Osteoblast (primary cell): ENCODE measurements around the gene PTX3. TPM values are rescaled to one million over a fixed set of nuclear protein-coding genes. Genes with fewer than 3 reads are reported as not detected.

Experiments used
- DNase-seq: peaks from one replicate; pipeline ENCODE4 v3.0.0; 2011; ENCODE audit warnings: low spot score, mixed read lengths; ENCODE audit not compliant: insufficient read length; ENCODE audit errors: missing footprints
- H2AFZ ChIP-seq: 2 replicates; pipeline ENCODE4 v1.6.0; 2011; ENCODE audit warnings: mild to moderate bottlenecking, low read length
- H3K27ac ChIP-seq: 2 replicates; pipeline ENCODE4 v1.5.1; 2011; ENCODE audit warnings: mild to moderate bottlenecking, low read depth, low read length, moderate library complexity
- H3K27me3 ChIP-seq: 2 replicates; pipeline ENCODE4 v1.6.0; 2012; ENCODE audit warnings: mild to moderate bottlenecking, control low read depth, inconsistent platforms, low read length, moderate library complexity; ENCODE audit not compliant: insufficient read depth
- H3K36me3 ChIP-seq: 2 replicates; pipeline ENCODE4 v1.5.1; 2011; ENCODE audit warnings: mild to moderate bottlenecking, low read length, control low read depth, moderate library complexity; ENCODE audit not compliant: insufficient read depth
- H3K4me1 ChIP-seq: 2 replicates; pipeline ENCODE4 v1.5.1; 2011; ENCODE audit warnings: mild to moderate bottlenecking, low read length, control low read depth, moderate library complexity; ENCODE audit not compliant: insufficient read depth
- H3K4me2 ChIP-seq: 2 replicates; pipeline ENCODE4 v1.6.0; 2011; ENCODE audit warnings: mild to moderate bottlenecking, low read length; ENCODE audit not compliant: insufficient read depth
- H3K4me3 ChIP-seq: fragments of 200-600 bp; sonication (generic); 3 replicates; pipeline ENCODE4 v1.5.1; 2012; ENCODE audit warnings: mild to moderate bottlenecking, low read length, inconsistent platforms; ENCODE audit not compliant: insufficient read depth
- H3K79me2 ChIP-seq: 2 replicates; pipeline ENCODE4 v1.6.0; 2012; ENCODE audit warnings: mild to moderate bottlenecking, low read length, control low read depth, inconsistent platforms; ENCODE audit not compliant: insufficient read depth
- H3K9me3 ChIP-seq: 2 replicates; pipeline ENCODE4 v1.5.1; 2011; ENCODE audit warnings: low read depth, low read length, control low read depth
- H4K20me1 ChIP-seq: 2 replicates; pipeline ENCODE4 v1.6.0; 2012; ENCODE audit warnings: mild to moderate bottlenecking, low read length, control low read depth; ENCODE audit not compliant: insufficient read depth
- total RNA-seq: library from RNA; depleted of rRNA; stranded (reverse); fragments of >200 nt; gene quantifications from 2 replicates; pipeline ENCODE4 v1.2.3, GENCODE V29; 2012
- TF ChIP-seq, protein P1 (sequence below): IDR thresholded peaks from 2 replicates; pipeline ENCODE4 v1.5.1; 2011; ENCODE audit warnings: mild to moderate bottlenecking, low read depth, low read length, moderate library complexity; ENCODE audit errors: extremely low read depth

Gene PTX3
- total RNA-seq, 1 donor: 689 TPM

DNA sequence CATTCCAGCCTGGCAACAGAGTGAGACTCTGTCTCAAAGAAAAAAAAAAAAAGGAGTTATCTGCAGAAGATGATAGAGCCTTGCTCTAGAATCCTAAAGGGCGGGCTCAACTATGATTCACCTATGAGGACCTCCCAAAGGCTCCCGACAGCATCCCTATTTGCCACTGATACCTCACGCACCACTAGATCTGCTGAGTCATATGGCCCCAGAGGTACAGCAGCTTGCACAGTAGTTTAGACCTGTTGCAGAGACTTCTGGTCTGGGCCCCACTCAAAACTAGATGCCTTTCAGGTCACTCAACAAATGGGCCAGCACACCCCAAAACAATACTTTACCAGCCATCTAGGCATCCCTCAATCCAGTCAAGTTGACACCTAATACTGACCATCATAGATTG lies 38.1 kb upstream of the PTX3 start:
- no peaks in the 10 kb centered on the region for H3K4me1 ChIP-seq
- H4K20me1 ChIP-seq: no peaks in the 10 kb centered on the region
- TF ChIP-seq, protein P1, sequence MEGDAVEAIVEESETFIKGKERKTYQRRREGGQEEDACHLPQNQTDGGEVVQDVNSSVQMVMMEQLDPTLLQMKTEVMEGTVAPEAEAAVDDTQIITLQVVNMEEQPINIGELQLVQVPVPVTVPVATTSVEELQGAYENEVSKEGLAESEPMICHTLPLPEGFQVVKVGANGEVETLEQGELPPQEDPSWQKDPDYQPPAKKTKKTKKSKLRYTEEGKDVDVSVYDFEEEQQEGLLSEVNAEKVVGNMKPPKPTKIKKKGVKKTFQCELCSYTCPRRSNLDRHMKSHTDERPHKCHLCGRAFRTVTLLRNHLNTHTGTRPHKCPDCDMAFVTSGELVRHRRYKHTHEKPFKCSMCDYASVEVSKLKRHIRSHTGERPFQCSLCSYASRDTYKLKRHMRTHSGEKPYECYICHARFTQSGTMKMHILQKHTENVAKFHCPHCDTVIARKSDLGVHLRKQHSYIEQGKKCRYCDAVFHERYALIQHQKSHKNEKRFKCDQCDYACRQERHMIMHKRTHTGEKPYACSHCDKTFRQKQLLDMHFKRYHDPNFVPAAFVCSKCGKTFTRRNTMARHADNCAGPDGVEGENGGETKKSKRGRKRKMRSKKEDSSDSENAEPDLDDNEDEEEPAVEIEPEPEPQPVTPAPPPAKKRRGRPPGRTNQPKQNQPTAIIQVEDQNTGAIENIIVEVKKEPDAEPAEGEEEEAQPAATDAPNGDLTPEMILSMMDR: no peak
- H3K4me3 ChIP-seq: no peak overlapping the region
- no peaks in the 10 kb centered on the region for H3K36me3 ChIP-seq
- no peaks in the 10 kb centered on the region for H3K9me3 ChIP-seq
- no peak for DNase-seq
- H3K4me2 ChIP-seq: no peak overlapping the region
- H3K79me2 ChIP-seq: no peaks in the 10 kb centered on the region
- no peaks in the 10 kb centered on the region for H3K27me3 ChIP-seq
- H3K27ac ChIP-seq: no peak overlapping the region
- H2AFZ ChIP-seq: no peak overlapping the region

DNA sequence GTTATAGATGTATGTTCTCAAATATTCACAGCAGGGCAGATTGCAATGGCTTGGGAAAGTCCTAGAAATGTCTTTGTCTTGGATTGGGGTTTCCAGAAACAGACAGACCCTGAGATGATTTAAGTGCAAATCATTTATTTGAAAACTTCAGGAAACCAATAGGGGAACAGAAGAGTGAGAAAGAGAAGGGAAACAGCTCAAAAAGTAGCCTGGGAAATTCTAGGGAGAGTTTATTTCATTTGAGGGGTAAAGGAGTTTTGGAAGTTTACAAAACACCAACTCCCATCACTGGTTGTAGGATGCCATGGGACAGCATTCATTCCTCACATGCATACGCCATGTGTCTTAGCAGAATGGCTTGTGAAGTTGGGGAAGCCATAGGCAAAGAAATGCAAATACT lies 32.3 kb upstream of the PTX3 start:
- Histone ChIP-seq H3K4me1 (peaks cover 16% of the 10 kb centered on the region), H2AFZ (no peak overlapping the region), H3K27me3 (no peaks in the 10 kb centered on the region), H3K79me2 (no peaks in the 10 kb centered on the region), H3K27ac (no peak overlapping the region), H3K9me3 (no peaks in the 10 kb centered on the region), H4K20me1 (no peaks in the 10 kb centered on the region), H3K4me2 (no peak overlapping the region), H3K4me3 (no peak overlapping the region), H3K36me3 (no peaks in the 10 kb centered on the region)
- no peak for DNase-seq
- TF ChIP-seq, protein P1: no peak

DNA sequence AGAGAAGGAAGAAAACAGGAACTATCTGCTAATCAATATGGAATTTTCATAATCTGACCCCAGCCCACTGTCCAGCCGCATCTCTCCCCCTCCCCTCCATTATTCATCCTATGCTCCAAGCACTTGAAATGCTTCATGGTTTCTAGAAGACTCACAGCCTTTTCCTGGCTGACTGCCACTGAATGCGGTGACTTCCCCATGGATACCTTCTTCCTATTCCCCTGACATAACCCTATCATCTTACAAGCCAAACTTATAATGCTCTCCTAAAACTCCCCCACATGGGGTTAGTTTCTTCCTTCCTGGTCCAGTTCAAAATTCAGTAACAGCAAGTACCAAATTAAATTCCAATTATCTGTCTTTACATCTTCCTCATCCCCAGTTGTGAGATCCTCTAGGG lies 31.2 kb upstream of the PTX3 start:
- H2AFZ ChIP-seq: no peak overlapping the region
- H3K79me2 ChIP-seq: no peaks in the 10 kb centered on the region
- no peaks in the 10 kb centered on the region for H4K20me1 ChIP-seq
- peak overlapping the region; percentile 3 for H3K4me2 ChIP-seq
- DNase-seq: no peak
- no peaks in the 10 kb centered on the region for H3K27me3 ChIP-seq
- TF ChIP-seq, protein P1: no peak
- no peaks in the 10 kb centered on the region for H3K9me3 ChIP-seq
- H3K27ac ChIP-seq: no peak overlapping the region
- H3K4me1 ChIP-seq: peaks cover 16% of the 10 kb centered on the region
- no peak overlapping the region for H3K4me3 ChIP-seq
- no peaks in the 10 kb centered on the region for H3K36me3 ChIP-seq

DNA sequence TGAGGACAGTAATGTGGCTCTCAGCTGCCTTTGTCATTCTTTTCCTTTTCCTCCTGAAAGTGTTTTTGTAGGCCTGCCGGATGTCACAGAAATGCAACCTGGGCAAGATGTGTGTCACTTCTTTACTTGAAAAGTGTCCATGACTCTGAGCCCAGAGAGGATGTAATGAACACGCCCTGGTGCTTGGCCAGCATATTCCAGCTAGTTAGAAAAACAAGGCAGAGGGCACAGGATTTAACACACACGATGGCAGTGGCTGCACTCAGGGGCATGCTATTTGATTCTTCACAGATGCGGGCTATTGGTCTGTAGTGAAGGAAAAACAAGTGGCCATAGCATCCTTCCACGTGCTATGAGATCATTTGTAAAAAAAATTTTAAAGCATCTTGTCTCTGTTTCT lies 30.3 kb upstream of the PTX3 start:
- no peak overlapping the region for H2AFZ ChIP-seq
- no peaks in the 10 kb centered on the region for H3K79me2 ChIP-seq
- H3K27ac ChIP-seq: no peak overlapping the region
- no peaks in the 10 kb centered on the region for H3K36me3 ChIP-seq
- H4K20me1 ChIP-seq: no peaks in the 10 kb centered on the region
- no peaks in the 10 kb centered on the region for H3K27me3 ChIP-seq
- H3K4me2 ChIP-seq: no peak overlapping the region
- no peak overlapping the region for H3K4me3 ChIP-seq
- no peak for DNase-seq
- TF ChIP-seq, protein P1: no peak
- no peaks in the 10 kb centered on the region for H3K9me3 ChIP-seq
- H3K4me1 ChIP-seq: peaks cover 16% of the 10 kb centered on the region
